K562 (cell line): ENCODE data around the gene RELA. TPM values are rescaled to one million over a fixed set of nuclear protein-coding genes. Genes with fewer than 3 reads are reported as not detected.

Source experiments
- ATF7 ChIP-seq: fragments of 450-650 bp; IDR thresholded peaks from 2 replicates; pipeline ENCODE4 v1.7.1; 2014; ENCODE audit warnings: mild to moderate bottlenecking, moderate library complexity
- HMGN3 ChIP-seq: IDR thresholded peaks from 2 replicates; pipeline ENCODE4 v1.6.1; 2011; ENCODE audit warnings: borderline replicate concordance, low read depth, mild to moderate bottlenecking, mixed read lengths, low read length; ENCODE audit not compliant: insufficient read length; ENCODE audit errors: extremely low read depth
- IRF2 ChIP-seq: sonication (generic); formaldehyde crosslinking; IDR thresholded peaks from 2 replicates; pipeline ENCODE4 v1.8.1; 2022; ENCODE audit warnings: mild to moderate bottlenecking, missing genetic modification reagents
- KLF6 ChIP-seq: fragments of 250-450 bp; sonication (Bioruptor Pico); IDR thresholded peaks from 2 replicates; pipeline ENCODE4 v1.4.0; 2020; ENCODE audit warnings: mild to moderate bottlenecking, moderate library complexity, borderline replicate concordance
- LARP7 ChIP-seq: fragments of 450-650 bp; IDR thresholded peaks from 2 replicates; pipeline ENCODE4 v1.6.1; 2016
- NFE2 ChIP-seq: IDR thresholded peaks from 2 replicates; pipeline ENCODE4 v1.6.1; 2014; ENCODE audit warnings: antibody characterized with exemption, low read depth
- NFIX ChIP-seq: fragments of 250-450 bp; sonication (Bioruptor Pico); IDR thresholded peaks from 2 replicates; pipeline ENCODE4 v1.4.0; 2020; ENCODE audit warnings: low read depth, mild to moderate bottlenecking, moderate library complexity
- POLR2H ChIP-seq: IDR thresholded peaks from 2 replicates; pipeline ENCODE4 v1.6.1; 2016; ENCODE audit warnings: missing genetic modification characterization, low read depth, mild to moderate bottlenecking, control low read depth, missing compliant biosample characterization, moderate library complexity
- U2AF1 ChIP-seq: fragments of 200-400 bp; formaldehyde crosslinking; optimal IDR thresholded peaks from 2 replicates; pipeline ENCODE3; 2017; ENCODE audit warnings: mild to moderate bottlenecking, low read depth, low read length, moderate library complexity
- ZFP1 ChIP-seq: fragments of 450-650 bp; formaldehyde crosslinking; IDR thresholded peaks from 2 replicates; pipeline ENCODE4 v1.4.0; 2020; ENCODE audit warnings: mild to moderate bottlenecking, mixed read lengths
- ZFP36 ChIP-seq: fragments of 150-350 bp; IDR thresholded peaks from 2 replicates; pipeline ENCODE4 v1.6.1; 2018; ENCODE audit warnings: low read length, low read depth; ENCODE audit not compliant: partially characterized antibody
- ZFX ChIP-seq: sonication (generic); formaldehyde crosslinking; IDR thresholded peaks from 2 replicates; pipeline ENCODE4 v1.8.0; 2022; ENCODE audit warnings: mild to moderate bottlenecking, missing genetic modification reagents, moderate library complexity
- ZKSCAN1 ChIP-seq: fragments of 150-350 bp; IDR thresholded peaks from 2 replicates; pipeline ENCODE4 v1.6.1; 2016; ENCODE audit warnings: low read depth, low read length
- ZNF551 ChIP-seq: fragments of 250-450 bp; sonication (Bioruptor Pico); IDR thresholded peaks from 2 replicates; pipeline ENCODE4 v1.5.0; 2021; ENCODE audit warnings: mild to moderate bottlenecking, moderate library complexity
- ZNF75A ChIP-seq: fragments of 450-650 bp; formaldehyde crosslinking; IDR thresholded peaks from 2 replicates; pipeline ENCODE4 v1.4.0; 2020; ENCODE audit warnings: mild to moderate bottlenecking
- polyA plus RNA-seq, 8 experiments: library from polyadenylated mRNA; depleted of rRNA in 4 of 8; stranded (reverse) in 5 of 8; unstranded in 3 of 8; fragments of >200 nt; fragmentation: Nextera tagmentation in 2 of 8; fragmentation: Illumina TruSeq in 1 of 8; extraction: Ambion mirVana in 2 of 8; extraction: Trizol in 1 of 8; gene quantifications; 2 replicates each; pipeline versions ENCODE4 v1.2.1 to v1.2.3, GENCODE V29; 2011 to 2014; ENCODE audit warnings: inconsistent platforms in 1 of 8, missing spikeins in 1 of 8
- total RNA-seq, 7 experiments: library from RNA; depleted of rRNA in 6 of 7; stranded (reverse); fragments of >200 nt in 6 of 7; fragmentation: Illumina TruSeq in 2 of 7; extraction: Trizol in 2 of 7; gene quantifications; 2 replicates each; pipeline versions ENCODE4 v1.2.1 to v1.2.3, GENCODE V29; 2011 to 2021; ENCODE audit warnings: low replicate concordance in 1 of 7
- TF ChIP-seq, protein P1 (sequence below), 2 experiments: fragments of 200-800 bp in 1 of 2; sonication (Bioruptor generic) in 1 of 2; sonication (generic) in 1 of 2; formaldehyde crosslinking in 1 of 2; IDR thresholded peaks in 1 of 2; conservative IDR thresholded peaks in 1 of 2; 2 replicates each; pipeline versions ENCODE4 v1.5.0 to v1.6.1; 2016 to 2020; ENCODE audit warnings: missing compliant biosample characterization in 1 of 2, missing genetic modification characterization in 1 of 2, missing genetic modification reagents in 1 of 2
- TF ChIP-seq, protein P2 (sequence below), 2 experiments: fragments of 450-650 bp in 1 of 2; sonication (generic) in 1 of 2; formaldehyde crosslinking in 1 of 2; IDR thresholded peaks in 1 of 2; conservative IDR thresholded peaks in 1 of 2; 2 replicates each; pipeline versions ENCODE4 v1.6.1 to v1.8.1; 2016 to 2023; ENCODE audit warnings: mild to moderate bottlenecking in 2 of 2, moderate library complexity in 2 of 2, inconsistent platforms in 1 of 2, missing genetic modification reagents in 1 of 2
- TF ChIP-seq, protein P3 (sequence below): sonication (generic); formaldehyde crosslinking; IDR thresholded peaks from 2 replicates; pipeline ENCODE4 v1.8.0; 2023; ENCODE audit warnings: mild to moderate bottlenecking, missing genetic modification reagents
- TF ChIP-seq, protein P4 (sequence below): IDR thresholded peaks from 3 replicates; pipeline ENCODE4 v1.6.1; 2011; ENCODE audit warnings: borderline replicate concordance, mild to moderate bottlenecking; ENCODE audit not compliant: insufficient read length, insufficient read depth

RELA gene
- total and polyA plus RNA-seq, 9 of the 15 experiments (the other 6 are each of a cell fraction or from before 2014, with no cell fraction given) = 6.0 to 67.4 (median 20.6) TPM

DNA sequence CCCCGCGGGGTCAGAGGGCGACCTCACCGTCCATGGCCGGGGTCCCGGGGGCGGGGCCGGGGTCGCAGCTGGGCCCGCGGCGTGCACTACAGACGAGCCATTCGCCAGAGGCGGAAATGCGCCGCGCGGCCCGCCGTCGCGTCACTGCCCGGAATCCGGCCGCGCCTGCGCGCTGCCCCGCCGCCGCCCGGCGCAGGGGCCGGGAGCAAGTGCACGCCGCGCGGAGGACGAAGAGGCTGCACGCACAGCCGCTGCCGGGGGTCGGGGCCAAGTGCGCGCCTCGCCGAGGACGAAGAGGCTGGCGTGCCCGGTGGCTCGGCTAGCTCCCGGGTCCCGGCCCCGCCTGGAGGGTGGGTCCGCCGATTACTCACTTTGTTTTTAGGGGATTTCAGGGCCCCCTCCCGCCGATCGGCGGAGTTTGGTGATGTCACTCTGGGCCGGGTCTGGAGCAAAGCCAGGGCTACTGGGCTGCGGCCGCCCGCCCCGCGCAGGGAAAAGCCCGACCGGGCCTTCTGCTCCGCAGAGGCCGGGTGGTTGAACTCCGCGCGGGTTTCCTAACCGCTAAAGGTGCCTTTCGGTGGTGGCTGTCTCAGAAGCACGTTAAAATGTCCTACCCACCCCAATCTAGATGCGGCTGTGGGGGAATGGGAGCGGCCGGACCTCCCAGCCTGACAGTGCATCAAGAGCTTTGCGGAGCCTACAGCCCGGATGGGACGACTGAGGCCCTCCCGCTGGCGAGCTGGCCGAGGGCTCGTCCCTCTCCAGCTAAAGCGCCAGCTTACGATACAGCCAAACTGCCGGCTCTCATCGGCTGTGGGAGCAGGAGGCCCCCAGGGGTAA is at the start of gene RELA (continued):
- TF ChIP-seq, protein P1, sequence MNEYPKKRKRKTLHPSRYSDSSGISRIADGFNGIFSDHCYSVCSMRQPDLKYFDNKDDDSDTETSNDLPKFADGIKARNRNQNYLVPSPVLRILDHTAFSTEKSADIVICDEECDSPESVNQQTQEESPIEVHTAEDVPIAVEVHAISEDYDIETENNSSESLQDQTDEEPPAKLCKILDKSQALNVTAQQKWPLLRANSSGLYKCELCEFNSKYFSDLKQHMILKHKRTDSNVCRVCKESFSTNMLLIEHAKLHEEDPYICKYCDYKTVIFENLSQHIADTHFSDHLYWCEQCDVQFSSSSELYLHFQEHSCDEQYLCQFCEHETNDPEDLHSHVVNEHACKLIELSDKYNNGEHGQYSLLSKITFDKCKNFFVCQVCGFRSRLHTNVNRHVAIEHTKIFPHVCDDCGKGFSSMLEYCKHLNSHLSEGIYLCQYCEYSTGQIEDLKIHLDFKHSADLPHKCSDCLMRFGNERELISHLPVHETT (CRISPR knock-in tag; conservative IDR thresholded peaks at IDR 0.05 in 1 of 2, IDR thresholded peaks at IDR 0.05 in 1 of 2) = peak in 1 of 2 experiments; percentile 94; a peak in 2 of 4 replicates
- peak; percentile 99 for TF ChIP-seq ZFX (CRISPR knock-in tag)
- TF ChIP-seq HMGN3 = peak; percentile 90
- peak; percentile 98 for TF ChIP-seq ATF7
- peak; percentile 76 for TF ChIP-seq POLR2H (tag)
- peak; percentile 50; the same call in 1 of the 2 replicates for TF ChIP-seq NFIX (CRISPR knock-in tag)
- no peak for TF ChIP-seq IRF2 (CRISPR knock-in tag)
- no peak for TF ChIP-seq U2AF1
- TF ChIP-seq, protein P2, sequence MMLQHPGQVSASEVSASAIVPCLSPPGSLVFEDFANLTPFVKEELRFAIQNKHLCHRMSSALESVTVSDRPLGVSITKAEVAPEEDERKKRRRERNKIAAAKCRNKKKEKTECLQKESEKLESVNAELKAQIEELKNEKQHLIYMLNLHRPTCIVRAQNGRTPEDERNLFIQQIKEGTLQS (IDR thresholded peaks at IDR 0.05) = peak; percentile 93
- TF ChIP-seq, protein P2 (CRISPR knock-in tag; conservative IDR thresholded peaks at IDR 0.05) = peak; percentile 92
- no peak for TF ChIP-seq ZNF551
- TF ChIP-seq ZKSCAN1 = peak; percentile 64; the same call in 1 of the 2 replicates
- no peak for TF ChIP-seq NFE2
- TF ChIP-seq ZFP1 = no peak
- TF ChIP-seq ZFP36 = no peak
- TF ChIP-seq ZNF75A (CRISPR knock-in tag) = no peak
- TF ChIP-seq, protein P3, sequence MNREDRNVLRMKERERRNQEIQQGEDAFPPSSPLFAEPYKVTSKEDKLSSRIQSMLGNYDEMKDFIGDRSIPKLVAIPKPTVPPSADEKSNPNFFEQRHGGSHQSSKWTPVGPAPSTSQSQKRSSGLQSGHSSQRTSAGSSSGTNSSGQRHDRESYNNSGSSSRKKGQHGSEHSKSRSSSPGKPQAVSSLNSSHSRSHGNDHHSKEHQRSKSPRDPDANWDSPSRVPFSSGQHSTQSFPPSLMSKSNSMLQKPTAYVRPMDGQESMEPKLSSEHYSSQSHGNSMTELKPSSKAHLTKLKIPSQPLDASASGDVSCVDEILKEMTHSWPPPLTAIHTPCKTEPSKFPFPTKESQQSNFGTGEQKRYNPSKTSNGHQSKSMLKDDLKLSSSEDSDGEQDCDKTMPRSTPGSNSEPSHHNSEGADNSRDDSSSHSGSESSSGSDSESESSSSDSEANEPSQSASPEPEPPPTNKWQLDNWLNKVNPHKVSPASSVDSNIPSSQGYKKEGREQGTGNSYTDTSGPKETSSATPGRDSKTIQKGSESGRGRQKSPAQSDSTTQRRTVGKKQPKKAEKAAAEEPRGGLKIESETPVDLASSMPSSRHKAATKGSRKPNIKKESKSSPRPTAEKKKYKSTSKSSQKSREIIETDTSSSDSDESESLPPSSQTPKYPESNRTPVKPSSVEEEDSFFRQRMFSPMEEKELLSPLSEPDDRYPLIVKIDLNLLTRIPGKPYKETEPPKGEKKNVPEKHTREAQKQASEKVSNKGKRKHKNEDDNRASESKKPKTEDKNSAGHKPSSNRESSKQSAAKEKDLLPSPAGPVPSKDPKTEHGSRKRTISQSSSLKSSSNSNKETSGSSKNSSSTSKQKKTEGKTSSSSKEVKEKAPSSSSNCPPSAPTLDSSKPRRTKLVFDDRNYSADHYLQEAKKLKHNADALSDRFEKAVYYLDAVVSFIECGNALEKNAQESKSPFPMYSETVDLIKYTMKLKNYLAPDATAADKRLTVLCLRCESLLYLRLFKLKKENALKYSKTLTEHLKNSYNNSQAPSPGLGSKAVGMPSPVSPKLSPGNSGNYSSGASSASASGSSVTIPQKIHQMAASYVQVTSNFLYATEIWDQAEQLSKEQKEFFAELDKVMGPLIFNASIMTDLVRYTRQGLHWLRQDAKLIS (CRISPR knock-in tag) = 0 out of 2 replicates have a peak, but pooled peaks have one; percentile 68
- TF ChIP-seq KLF6 (CRISPR knock-in tag) = no peak
- no peak for TF ChIP-seq LARP7
- TF ChIP-seq, protein P4, sequence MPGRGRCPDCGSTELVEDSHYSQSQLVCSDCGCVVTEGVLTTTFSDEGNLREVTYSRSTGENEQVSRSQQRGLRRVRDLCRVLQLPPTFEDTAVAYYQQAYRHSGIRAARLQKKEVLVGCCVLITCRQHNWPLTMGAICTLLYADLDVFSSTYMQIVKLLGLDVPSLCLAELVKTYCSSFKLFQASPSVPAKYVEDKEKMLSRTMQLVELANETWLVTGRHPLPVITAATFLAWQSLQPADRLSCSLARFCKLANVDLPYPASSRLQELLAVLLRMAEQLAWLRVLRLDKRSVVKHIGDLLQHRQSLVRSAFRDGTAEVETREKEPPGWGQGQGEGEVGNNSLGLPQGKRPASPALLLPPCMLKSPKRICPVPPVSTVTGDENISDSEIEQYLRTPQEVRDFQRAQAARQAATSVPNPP = no peak
